Measurements from ENCODE around the gene NCOA3.

DNA sequence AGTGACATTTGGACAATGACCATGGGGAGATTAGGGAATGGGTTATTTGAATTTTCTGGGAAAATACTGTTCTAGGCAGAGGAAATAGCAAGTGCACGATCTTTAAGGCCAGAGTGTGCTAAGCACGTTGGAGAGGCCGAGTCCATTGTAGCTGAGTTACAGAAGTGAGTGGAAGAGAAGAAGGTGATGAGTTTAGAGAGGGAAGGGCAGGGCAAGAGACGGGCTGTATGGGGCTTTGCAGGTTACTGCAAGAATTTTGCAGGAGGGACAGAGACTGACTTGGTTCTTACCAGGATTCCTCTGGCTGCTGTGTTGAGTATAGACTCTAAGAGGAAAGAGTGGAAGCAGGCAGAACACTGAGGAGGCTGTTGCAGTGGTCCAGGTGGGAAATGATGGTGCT is 1.1 kb upstream of the NCOA3 start:
- no peak for TF ChIP-seq CTCF (conservative IDR thresholded peaks at IDR 0.05; ENCODE audit: low read depth, low read length)
- TF ChIP-seq EZH2 (IDR thresholded peaks at IDR 0.05; ENCODE audit: low read length, unreplicated experiment): no peak
- TF ChIP-seq EZH2phosphoT487 (IDR thresholded peaks at IDR 0.05; ENCODE audit: borderline replicate concordance, low read length): no peak
